GM21528 (cell line): ENCODE measurements around the gene RANGAP1.
"Not testable (repeated sequence)": the region's sequence is repeated elsewhere in the genome, so short reads cannot be mapped to it uniquely, and the experiment has no call there.

Experiments
- ATAC-seq: cut with Tn5 transposase; IDR thresholded peaks from one replicate; pipeline ENCODE4 v1.9.1; 2021; ENCODE audit warnings: mild to moderate bottlenecking, moderate library complexity; ENCODE audit not compliant: unreplicated experiment, low FRiP score

The RANGAP1 gene

GRCh38 chr22:41301085-41302020 is 15.4 kb upstream of the RANGAP1 start, which contains the start of gene ZC3H7B:
Gene ZC3H7B, plus strand, starts transcription at chr22:41301525. Its CDS starts 19,136 bp downstream, at chr22:41320661.
- ATAC-seq: peak; percentile 84

GRCh38 chr22:41300661-41301060 is 14.7 kb upstream of the RANGAP1 start:
- no peak for ATAC-seq

GRCh38 chr22:41296826-41297667 is 11.1 kb upstream of the RANGAP1 start:
- no peak for ATAC-seq

GRCh38 chr22:41294816-41295215 is 8.8 kb upstream of the RANGAP1 start:
- not testable (repeated sequence) for ATAC-seq

- ATAC-seq: no peak
Measured at GRCh38 chr22:41290262-41291221, 4.6 kb upstream of the RANGAP1 start.

GRCh38 chr22:41289671-41290070 is 3.7 kb upstream of the RANGAP1 start:
- ATAC-seq: no peak

- no peak for ATAC-seq
Measured at GRCh38 chr22:41288245-41288946, 2.4 kb upstream of the RANGAP1 start.

- ATAC-seq: peak; percentile 15
Measured at GRCh38 chr22:41286639-41287091, 678 bp upstream of the RANGAP1 start.

- ATAC-seq: peak; percentile 15
Measured at GRCh38 chr22:41285441-41285819, 557 bp downstream of the RANGAP1 start.

GRCh38 chr22:41284465-41284864 is 1.5 kb downstream of the RANGAP1 start:
- ATAC-seq: no peak

GRCh38 chr22:41280854-41281253 is 5.1 kb downstream of the RANGAP1 start:
- no peak for ATAC-seq

- ATAC-seq: no peak
Measured at GRCh38 chr22:41280065-41280464, 5.9 kb downstream of the RANGAP1 start.

- no peak for ATAC-seq
Measured at GRCh38 chr22:41274856-41275255, 11.1 kb downstream of the RANGAP1 start.

- no peak for ATAC-seq
Measured at GRCh38 chr22:41273128-41273527, 12.9 kb downstream of the RANGAP1 start.

- no peak for ATAC-seq
Measured at GRCh38 chr22:41271787-41272186, 14.2 kb downstream of the RANGAP1 start.

GRCh38 chr22:41267958-41268357 is 18.0 kb downstream of the RANGAP1 start:
- no peak for ATAC-seq

- no peak for ATAC-seq
Measured at GRCh38 chr22:41264408-41264941, 21.5 kb downstream of the RANGAP1 start.

- ATAC-seq: no peak
Measured at GRCh38 chr22:41263704-41264103, 22.3 kb downstream of the RANGAP1 start.

GRCh38 chr22:41262250-41262765 is 23.7 kb downstream of the RANGAP1 start:
- no peak for ATAC-seq
